Fibroblast of peridontal ligament (primary cell): Measurements from ENCODE around the gene FES.
"Not testable (repeated sequence)": the region's sequence is repeated elsewhere in the genome, so short reads cannot be mapped to it uniquely, and the experiment has no call there.

ENCODE experiments used
- DNase-seq: peaks from one replicate; pipeline ENCODE4 v3.0.0-alpha.2; 2010; ENCODE audit errors: extremely low read depth

FES gene

GRCh38 chr15:90883976-90884718, at the start of gene FES:
Gene FES (plus strand): TSS chr15:90884504. CDS start chr15:90885046, 542 bp downstream.
- DNase-seq: peak; percentile 52

- DNase-seq: no peak
Observed at GRCh38 chr15:90834626-90835025, 49.7 kb upstream of the FES start.

- peak; percentile 61 for DNase-seq
Observed at GRCh38 chr15:90836296-90836871, 47.9 kb upstream of the FES start.

- no peak for DNase-seq
Observed at GRCh38 chr15:90837094-90837493, 47.2 kb upstream of the FES start.

- DNase-seq: no peak
Observed at GRCh38 chr15:90838139-90838538, 46.2 kb upstream of the FES start.

GRCh38 chr15:90838544-90838943, 45.8 kb upstream of the FES start:
- DNase-seq: no peak

GRCh38 chr15:90839187-90840071, 44.9 kb upstream of the FES start:
- no peak for DNase-seq

GRCh38 chr15:90840157-90840855, 44.0 kb upstream of the FES start:
- no peak for DNase-seq

- no peak for DNase-seq
Observed at GRCh38 chr15:90840954-90841353, 43.4 kb upstream of the FES start.

GRCh38 chr15:90844696-90845095, 39.6 kb upstream of the FES start:
- no peak for DNase-seq

GRCh38 chr15:90845201-90845949, 38.9 kb upstream of the FES start:
- peak; percentile 83 for DNase-seq

GRCh38 chr15:90849424-90849823, 34.9 kb upstream of the FES start:
- DNase-seq: not testable (repeated sequence)

GRCh38 chr15:90851114-90851513, 33.2 kb upstream of the FES start:
- no peak for DNase-seq

- DNase-seq: no peak
Observed at GRCh38 chr15:90851940-90852339, 32.4 kb upstream of the FES start.

- DNase-seq: no peak
Observed at GRCh38 chr15:90855139-90855538, 29.2 kb upstream of the FES start.

GRCh38 chr15:90857337-90857736, 27.0 kb upstream of the FES start:
- DNase-seq: no peak

- no peak for DNase-seq
Observed at GRCh38 chr15:90857883-90858443, 26.3 kb upstream of the FES start.

GRCh38 chr15:90859234-90860131, 24.8 kb upstream of the FES start:
- no peak for DNase-seq

GRCh38 chr15:90860450-90860849, 23.9 kb upstream of the FES start:
- DNase-seq: no peak
